HEK293T (cell line): ENCODE data around the gene EVA1B.

ENCODE experiments used
- ARNT ChIP-seq: fragments of 450-650 bp; IDR thresholded peaks from 2 replicates; pipeline ENCODE4 v1.6.1; 2017; ENCODE audit warnings: mild to moderate bottlenecking
- FOXA1 ChIP-seq: fragments of 450-650 bp; IDR thresholded peaks from 2 replicates; pipeline ENCODE4 v1.6.1; 2016; ENCODE audit warnings: mild to moderate bottlenecking
- FOXK2 ChIP-seq: fragments of 450-650 bp; IDR thresholded peaks from 2 replicates; pipeline ENCODE4 v1.6.1; 2016; ENCODE audit warnings: mild to moderate bottlenecking
- FOXM1 ChIP-seq: fragments of 450-650 bp; IDR thresholded peaks from 2 replicates; pipeline ENCODE4 v1.6.1; 2017; ENCODE audit warnings: mild to moderate bottlenecking, borderline replicate concordance
- LEF1 ChIP-seq: fragments of 450-650 bp; IDR thresholded peaks from 2 replicates; pipeline ENCODE4 v1.6.1; 2017; ENCODE audit warnings: mild to moderate bottlenecking, borderline replicate concordance
- NFRKB ChIP-seq: fragments of 450-650 bp; IDR thresholded peaks from 2 replicates; pipeline ENCODE4 v1.6.1; 2016; ENCODE audit warnings: mild to moderate bottlenecking, moderate library complexity
- PKNOX1 ChIP-seq: fragments of 450-650 bp; IDR thresholded peaks from 2 replicates; pipeline ENCODE4 v1.6.1; 2016
- SP1 ChIP-seq: fragments of 450-650 bp; IDR thresholded peaks from 2 replicates; pipeline ENCODE4 v1.6.1; 2017
- SUZ12 ChIP-seq: fragments of 450-650 bp; IDR thresholded peaks from 2 replicates; pipeline ENCODE4 v1.6.1; 2016; ENCODE audit warnings: mild to moderate bottlenecking
- TARDBP ChIP-seq: fragments of 450-650 bp; IDR thresholded peaks from 2 replicates; pipeline ENCODE4 v1.6.1; 2016
- ZNF384 ChIP-seq: fragments of 450-650 bp; IDR thresholded peaks from 2 replicates; pipeline ENCODE4 v1.6.1; 2016

GRCh38 chr1:36321119-36321951 lies 2.1 kb downstream of the EVA1B start:
- TF ChIP-seq ARNT (no peak), FOXM1 (no peak), PKNOX1 (no peak), FOXA1 (no peak), SP1 (no peak), TARDBP (no peak), FOXK2 (no peak), LEF1 (no peak), SUZ12 (no peak), ZNF384 (no peak), NFRKB (no peak)
